Right renal pelvis (tissue), 4 donors: Measurements from ENCODE around the gene RPS6KA5. TPM values are rescaled to one million over a fixed set of nuclear protein-coding genes. Genes with fewer than 3 reads are reported as not detected.
"Not testable (repeated sequence)": the region's sequence is repeated elsewhere in the genome, so short reads cannot be mapped to it uniquely, and the experiment has no call there.

Source experiments
- DNase-seq, 4 donors: peaks; one replicate each; pipeline ENCODE4 v3.0.0-alpha.2; 2013; ENCODE audit warnings: low read depth in 4 of 4, low spot score in 3 of 4, missing footprints in 1 of 4
- polyA plus RNA-seq, 4 donors: library from polyadenylated mRNA; unstranded; fragments of 120-200 nt; gene quantifications; one replicate each; pipeline ENCODE4 v1.2.1, GENCODE V29; 2013; ENCODE audit not compliant: insufficient read length in 4 of 4

RPS6KA5 gene
- polyA plus RNA-seq, 4 donors = 6.8 to 8.8 (median 7.8) TPM

DNA sequence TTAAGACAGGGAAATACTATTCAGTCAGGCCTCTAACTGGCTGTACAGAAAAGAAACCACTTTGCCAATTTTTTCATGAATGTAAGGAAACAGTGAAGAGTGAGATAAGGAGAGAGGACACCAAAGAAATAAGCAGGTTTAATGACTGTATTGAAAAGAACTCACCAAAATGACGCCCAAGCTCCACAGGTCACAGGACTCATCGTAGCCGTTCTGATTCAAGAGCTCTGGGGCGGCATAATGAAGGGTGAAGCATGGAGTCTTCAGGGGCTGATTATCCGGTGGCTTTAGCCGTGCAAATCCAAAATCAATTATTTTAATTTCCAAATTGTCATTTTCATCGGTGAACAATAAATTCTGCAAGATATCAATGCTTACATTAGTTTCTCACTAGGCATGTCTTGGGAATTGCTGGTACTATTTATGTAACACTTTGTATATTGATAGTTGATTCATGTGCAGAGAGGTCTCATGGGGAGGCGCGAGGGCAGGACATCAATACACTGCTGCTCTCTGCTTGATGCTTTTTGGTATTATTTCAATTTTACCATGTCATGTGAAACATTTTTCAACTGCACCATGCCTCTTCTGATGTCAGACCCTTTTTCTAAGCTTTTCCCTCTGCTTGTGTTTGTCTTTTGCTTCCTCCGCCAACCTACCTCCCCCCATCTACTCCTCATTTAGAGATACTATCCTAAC is 170.0 kb downstream of the RPS6KA5 start:
- no peak for DNase-seq

GRCh38 chr14:90886297-90886815 is 174.1 kb downstream of the RPS6KA5 start:
- no peak for DNase-seq

DNA sequence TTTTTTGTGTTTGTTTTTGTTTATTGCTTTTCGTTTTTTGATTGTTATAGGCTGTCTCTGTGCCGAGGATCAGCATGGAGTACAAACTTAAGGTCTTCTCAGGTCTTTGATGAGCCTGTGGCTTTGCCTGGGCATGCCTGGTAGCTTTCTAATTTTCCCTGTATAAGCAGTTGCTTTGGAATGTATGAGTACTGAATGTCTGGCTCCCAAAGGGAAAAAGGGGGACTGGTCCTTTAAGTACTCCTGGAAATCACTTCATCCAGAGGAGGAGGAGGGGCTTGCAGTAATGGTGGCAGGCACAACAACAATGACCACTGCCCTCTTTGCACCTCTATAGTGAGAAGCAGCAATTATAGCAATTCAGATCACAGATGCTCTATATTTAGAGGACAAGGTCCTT is 176.7 kb downstream of the RPS6KA5 start:
- no peak for DNase-seq

GRCh38 chr14:90883197-90883596 is 177.2 kb downstream of the RPS6KA5 start:
- no peak for DNase-seq

DNA sequence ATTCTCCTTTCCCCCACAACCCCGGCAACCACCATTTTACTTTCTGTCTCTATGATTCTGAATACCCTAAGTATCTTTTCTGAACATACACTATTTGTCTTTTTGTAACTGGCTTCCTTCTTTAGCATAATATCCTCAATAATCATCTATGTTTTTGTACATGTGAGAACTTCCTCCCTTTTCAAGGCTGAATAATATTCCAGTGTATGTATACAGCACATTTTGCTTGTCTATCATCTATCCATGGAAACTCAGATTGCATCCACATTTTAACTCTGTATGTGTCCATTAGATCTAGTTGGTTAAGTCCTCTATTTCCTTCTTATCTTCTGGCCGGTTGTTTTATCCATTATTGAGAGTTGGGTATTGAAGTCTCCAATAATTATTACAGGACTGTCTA is 180.2 kb downstream of the RPS6KA5 start:
- DNase-seq = no peak

DNA sequence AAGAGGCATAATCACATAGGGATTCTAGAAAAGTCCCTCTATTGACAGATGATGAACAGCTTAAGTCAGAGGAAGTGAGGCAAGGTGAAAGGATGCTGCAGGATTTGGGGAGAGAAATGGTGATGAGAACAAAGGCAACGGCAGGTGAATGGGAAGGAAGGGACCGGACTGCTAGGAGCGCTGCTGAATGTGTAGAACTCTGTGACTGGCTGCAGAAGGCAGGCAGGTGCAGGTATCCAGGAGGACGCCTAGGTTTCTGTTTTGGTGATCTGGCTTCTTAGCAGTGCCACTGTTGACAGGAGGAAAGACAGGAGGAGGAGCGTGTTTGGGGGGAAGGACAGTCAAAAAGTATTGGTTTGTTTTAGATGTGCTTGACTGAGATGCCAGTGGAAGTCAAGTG is 185.8 kb downstream of the RPS6KA5 start:
- DNase-seq = no peak

DNA sequence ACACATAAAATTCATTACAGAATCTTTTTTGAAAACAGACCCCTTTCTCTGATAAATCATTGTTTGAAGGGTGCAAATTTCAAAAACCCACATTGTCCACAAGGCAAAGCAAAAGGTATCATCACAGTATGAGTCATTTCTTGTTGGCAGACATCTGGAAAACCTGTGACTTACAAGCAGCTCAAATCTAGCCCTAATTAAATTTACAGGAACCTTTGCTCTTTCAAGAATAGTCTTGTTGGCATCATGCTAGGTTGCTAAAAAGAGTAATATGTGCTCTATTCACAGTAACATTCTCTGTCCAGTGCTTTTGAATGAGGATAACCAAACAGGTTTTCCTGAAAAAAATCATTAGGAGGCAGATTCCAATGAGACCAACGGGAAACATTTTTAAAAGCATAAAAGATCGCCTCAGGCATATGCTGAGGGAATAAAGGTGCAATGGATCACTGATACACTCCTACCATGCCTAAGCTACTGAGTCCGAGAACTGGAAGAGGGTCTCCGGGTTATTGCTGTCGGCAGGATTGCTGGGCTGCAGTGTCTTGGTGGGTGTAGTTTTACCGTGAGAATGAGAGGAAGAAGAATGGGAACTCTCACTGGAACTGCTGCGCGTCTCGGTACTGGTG is 188.7 kb downstream of the RPS6KA5 start:
- no peak for DNase-seq

DNA sequence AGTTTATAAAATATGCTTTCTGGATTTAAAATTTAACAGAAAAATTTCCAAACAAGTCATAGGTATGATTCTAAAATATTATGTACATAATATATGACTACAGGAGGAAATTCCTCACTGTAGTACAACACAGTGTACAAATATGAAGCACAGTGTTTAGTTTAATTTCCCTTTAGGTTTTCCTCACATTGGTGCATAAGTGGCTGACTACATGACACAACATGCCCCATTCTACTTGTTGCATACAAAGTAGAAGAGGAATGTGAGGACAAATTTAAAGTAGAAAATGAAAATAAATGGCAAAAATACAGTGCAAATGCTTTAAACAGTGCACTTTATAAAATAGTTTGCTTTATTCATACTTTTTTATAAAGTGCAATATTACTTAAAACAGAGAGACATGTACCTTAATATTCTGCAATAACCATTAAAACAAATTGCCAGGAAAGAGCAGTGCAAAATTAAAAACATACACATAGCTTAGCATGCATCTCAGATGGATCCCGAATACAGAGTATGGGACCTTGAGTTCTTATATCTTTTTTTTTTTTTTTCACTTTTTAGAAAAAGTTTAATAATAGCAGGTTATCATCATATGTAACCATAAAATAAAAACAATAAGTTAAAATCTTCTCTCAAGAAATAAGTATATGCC is 189.4 kb downstream of the RPS6KA5 start:
- DNase-seq = no peak

DNA sequence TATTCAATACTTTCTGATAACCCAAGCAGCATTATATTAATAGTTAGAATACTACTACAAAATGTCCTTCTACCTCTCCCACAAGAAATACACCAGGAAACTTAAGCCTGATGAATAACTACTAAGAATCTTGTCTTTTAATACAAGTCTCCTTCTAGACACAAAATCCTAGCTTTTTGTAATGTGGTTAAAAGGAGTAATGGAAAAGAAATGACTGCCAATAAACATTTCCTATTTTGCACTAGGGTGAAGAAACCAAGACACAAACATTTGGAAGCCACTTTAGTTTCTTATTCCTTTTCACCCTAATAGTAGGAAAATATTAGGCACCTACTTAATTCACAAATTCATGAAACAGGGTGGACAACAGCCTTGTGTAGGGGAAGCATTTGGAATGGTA is 192.9 kb downstream of the RPS6KA5 start:
- no peak for DNase-seq

DNA sequence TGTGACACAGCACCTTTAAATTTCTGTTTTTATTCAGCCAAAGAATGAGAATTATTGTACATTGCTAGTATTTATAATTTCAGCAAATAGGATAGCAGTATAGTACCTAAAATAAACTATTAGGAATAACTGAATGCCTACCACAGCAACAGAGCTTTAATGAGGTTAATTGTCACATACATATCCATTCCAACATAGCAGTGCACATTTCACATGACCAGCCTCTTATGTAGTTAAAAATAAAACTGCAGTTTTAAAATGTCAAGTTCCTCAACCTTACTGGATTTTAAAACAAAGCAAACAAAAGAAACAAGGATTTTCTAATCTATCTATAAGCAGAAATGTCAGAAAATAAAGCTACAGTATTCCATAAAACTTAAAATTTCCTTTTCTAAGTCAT is 193.6 kb downstream of the RPS6KA5 start:
- DNase-seq = no peak

DNA sequence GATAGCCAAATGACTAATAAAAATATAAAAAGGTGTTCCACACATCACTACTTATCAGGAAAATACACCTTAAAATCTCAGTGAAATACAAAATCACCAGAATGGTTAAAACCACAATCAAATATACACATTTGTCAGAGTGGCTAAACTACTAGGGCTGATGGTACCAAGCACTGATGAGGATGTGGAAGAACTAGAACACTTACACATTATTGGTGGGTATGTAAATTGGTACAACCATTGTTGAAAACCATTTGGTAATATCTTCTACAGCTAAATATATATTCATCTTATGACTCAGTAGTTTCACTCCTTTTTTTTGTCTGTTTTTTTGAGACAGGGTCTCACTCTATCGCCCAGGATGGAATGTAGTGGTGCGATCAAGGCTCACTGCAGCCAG is 195.7 kb downstream of the RPS6KA5 start:
- no peak for DNase-seq

GRCh38 chr14:90858511-90858910 is 201.9 kb downstream of the RPS6KA5 start:
- no peak for DNase-seq

GRCh38 chr14:90857866-90858265 is 202.6 kb downstream of the RPS6KA5 start:
- no peak for DNase-seq

DNA sequence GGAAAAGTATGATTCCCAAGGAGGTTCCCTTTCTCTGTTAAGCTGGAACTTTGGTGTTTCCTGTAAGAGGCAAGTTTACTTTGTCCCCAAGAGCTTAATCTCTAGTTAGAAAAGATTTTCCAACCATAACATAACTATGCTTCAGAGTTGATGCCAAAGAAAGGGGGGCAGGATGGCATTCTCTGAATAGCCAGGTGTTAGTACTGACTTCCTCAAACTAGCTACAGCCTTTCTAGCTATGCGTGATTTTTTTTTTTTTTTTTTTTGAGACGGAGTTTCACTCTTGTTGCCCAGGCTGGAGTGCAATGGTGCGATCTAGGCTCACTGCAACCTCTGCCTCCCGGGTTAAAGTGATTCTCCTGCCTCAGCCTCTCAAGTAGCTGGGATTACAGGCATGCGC is 204.3 kb downstream of the RPS6KA5 start:
- not testable (repeated sequence) for DNase-seq

GRCh38 chr14:90853116-90853515 is 207.3 kb downstream of the RPS6KA5 start:
- DNase-seq = no peak

- DNase-seq = no peak
Measured at GRCh38 chr14:90851327-90852036, 209.0 kb downstream of the RPS6KA5 start.

DNA sequence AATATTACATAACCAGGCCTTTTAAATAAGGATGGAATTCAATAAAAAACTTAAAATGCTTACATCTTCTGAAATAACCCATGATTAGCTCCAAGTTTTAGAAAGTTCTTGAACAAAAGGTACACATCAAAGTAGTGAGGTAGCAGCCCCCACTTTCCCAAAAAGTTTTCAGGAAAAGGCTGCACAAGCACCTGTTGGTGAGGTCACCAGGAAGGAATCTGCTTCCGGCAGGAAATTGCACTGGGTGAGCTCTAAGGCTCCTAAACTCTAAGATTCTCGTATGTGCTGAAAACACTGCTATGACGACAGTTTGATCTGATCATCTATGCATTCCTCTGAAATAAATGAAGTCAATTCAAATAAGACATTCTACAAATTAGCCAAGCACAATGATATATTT is 210.0 kb downstream of the RPS6KA5 start:
- DNase-seq = peak in 1 of 4 donors; percentile 29

GRCh38 chr14:90849787-90850444 is 210.5 kb downstream of the RPS6KA5 start:
- no peak for DNase-seq

- DNase-seq = no peak
Measured at GRCh38 chr14:90848944-90849731, 211.3 kb downstream of the RPS6KA5 start.

DNA sequence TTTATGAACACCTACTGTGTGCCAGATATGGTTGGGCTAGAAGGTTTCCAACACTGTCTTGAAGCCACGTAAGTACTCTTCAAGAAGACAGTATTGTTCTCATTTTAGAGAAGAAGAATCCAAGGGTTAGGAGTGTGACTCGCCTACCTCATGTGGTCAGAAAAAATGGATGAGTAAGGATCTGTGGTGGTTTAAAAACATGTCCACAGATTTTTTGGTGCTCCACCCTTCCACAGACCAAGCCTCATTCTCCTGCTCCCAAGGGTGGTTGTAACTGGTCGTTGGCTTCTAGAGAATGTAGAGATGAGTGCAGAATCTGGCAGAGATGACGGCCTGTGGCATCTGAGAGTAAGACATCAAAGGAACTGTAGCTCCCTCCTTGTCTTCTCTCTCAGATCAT is 213.9 kb downstream of the RPS6KA5 start:
- no peak for DNase-seq
